ENCODE measurements around the gene MAT1A.
A peak's percentile ranks its signal among the peaks of the same experiment; 100 is the strongest.
"Not testable (repeated sequence)": the region's sequence is repeated elsewhere in the genome, so short reads cannot be mapped to it uniquely, and the experiment has no call there.

The MAT1A gene

GRCh38 chr10:80264081-80265056, 25.1 kb downstream of the MAT1A start:
- no peak for DNase-seq

- no peak for DNase-seq
Observed at GRCh38 chr10:80261316-80262030, 28.0 kb downstream of the MAT1A start.

GRCh38 chr10:80260295-80261243, 28.9 kb downstream of the MAT1A start:
- peak in 3 of 6 experiments; percentile 8 to 38 (median 9) for DNase-seq

GRCh38 chr10:80259405-80259871, 30.0 kb downstream of the MAT1A start:
- no peak for DNase-seq

GRCh38 chr10:80256798-80257197, 32.7 kb downstream of the MAT1A start:
- not testable (repeated sequence) for DNase-seq

- DNase-seq = not testable (repeated sequence)
Observed at GRCh38 chr10:80254726-80255125, 34.7 kb downstream of the MAT1A start.

- not testable (repeated sequence) for DNase-seq
Observed at GRCh38 chr10:80253963-80254271, 35.5 kb downstream of the MAT1A start.

GRCh38 chr10:80253266-80253962, 36.0 kb downstream of the MAT1A start:
- DNase-seq = no peak

GRCh38 chr10:80252296-80252887, 37.1 kb downstream of the MAT1A start:
- no peak for DNase-seq

- DNase-seq = not testable (repeated sequence)
Observed at GRCh38 chr10:80251703-80252280, 37.7 kb downstream of the MAT1A start.

- DNase-seq = not testable (repeated sequence)
Observed at GRCh38 chr10:80250399-80250798, 39.1 kb downstream of the MAT1A start.

GRCh38 chr10:80249906-80250305, 39.6 kb downstream of the MAT1A start:
- not testable (repeated sequence) for DNase-seq

- not testable (repeated sequence) for DNase-seq
Observed at GRCh38 chr10:80247611-80248010, 41.8 kb downstream of the MAT1A start.

- DNase-seq = not testable (repeated sequence)
Observed at GRCh38 chr10:80244371-80244770, 45.1 kb downstream of the MAT1A start.

- DNase-seq = not testable (repeated sequence)
Observed at GRCh38 chr10:80242341-80242740, 47.1 kb downstream of the MAT1A start.

- DNase-seq = not testable (repeated sequence)
Observed at GRCh38 chr10:80236457-80236856, 53.0 kb downstream of the MAT1A start.

- DNase-seq = not testable (repeated sequence)
Observed at GRCh38 chr10:80234331-80235235, 54.9 kb downstream of the MAT1A start.

GRCh38 chr10:80233871-80234270, 55.6 kb downstream of the MAT1A start:
- not testable (repeated sequence) for DNase-seq

GRCh38 chr10:80226723-80227122, 62.7 kb downstream of the MAT1A start:
- DNase-seq = not testable (repeated sequence)

GRCh38 chr10:80223031-80223419, 66.4 kb downstream of the MAT1A start:
- not testable (repeated sequence) for DNase-seq
